GM13977 (cell line): Measurements from ENCODE around the gene SRCAP.

ENCODE experiments used
- DNase-seq: peaks from one replicate; pipeline ENCODE4 v3.0.0; 2012; ENCODE audit warnings: low spot score
- in situ Hi-C: fragments of 300-500 bp; cut with MboI; formaldehyde crosslinking; loops from one replicate; pipeline ENCODE4 v1.12.0; 2022; ENCODE audit warnings: low sequenced_read_pairs, low pct_unique_long_range_greater_than_20kb, mixed read lengths, inconsistent platforms; ENCODE audit not compliant: unreplicated experiment
- TF ChIP-seq, protein P1 (sequence below): IDR thresholded peaks from 2 replicates; pipeline ENCODE4 v1.5.1; 2012; ENCODE audit warnings: mild to moderate bottlenecking, control low read depth; ENCODE audit not compliant: insufficient read depth; ENCODE audit errors: extremely low read depth, missing control alignments

SRCAP gene

GRCh38 chr16:30722443-30722842 is 23.5 kb downstream of the SRCAP start:
- in situ Hi-C loops, result no loop called here
- TF ChIP-seq, protein P1, sequence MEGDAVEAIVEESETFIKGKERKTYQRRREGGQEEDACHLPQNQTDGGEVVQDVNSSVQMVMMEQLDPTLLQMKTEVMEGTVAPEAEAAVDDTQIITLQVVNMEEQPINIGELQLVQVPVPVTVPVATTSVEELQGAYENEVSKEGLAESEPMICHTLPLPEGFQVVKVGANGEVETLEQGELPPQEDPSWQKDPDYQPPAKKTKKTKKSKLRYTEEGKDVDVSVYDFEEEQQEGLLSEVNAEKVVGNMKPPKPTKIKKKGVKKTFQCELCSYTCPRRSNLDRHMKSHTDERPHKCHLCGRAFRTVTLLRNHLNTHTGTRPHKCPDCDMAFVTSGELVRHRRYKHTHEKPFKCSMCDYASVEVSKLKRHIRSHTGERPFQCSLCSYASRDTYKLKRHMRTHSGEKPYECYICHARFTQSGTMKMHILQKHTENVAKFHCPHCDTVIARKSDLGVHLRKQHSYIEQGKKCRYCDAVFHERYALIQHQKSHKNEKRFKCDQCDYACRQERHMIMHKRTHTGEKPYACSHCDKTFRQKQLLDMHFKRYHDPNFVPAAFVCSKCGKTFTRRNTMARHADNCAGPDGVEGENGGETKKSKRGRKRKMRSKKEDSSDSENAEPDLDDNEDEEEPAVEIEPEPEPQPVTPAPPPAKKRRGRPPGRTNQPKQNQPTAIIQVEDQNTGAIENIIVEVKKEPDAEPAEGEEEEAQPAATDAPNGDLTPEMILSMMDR, result peak; percentile 32
- DNase-seq, result no peak

- TF ChIP-seq, protein P1, result no peak
- in situ Hi-C loops, result no loop called here
- no peak for DNase-seq
These were observed 23.9 kb downstream of the SRCAP start for GRCh38 chr16:30722916-30723315.

DNA sequence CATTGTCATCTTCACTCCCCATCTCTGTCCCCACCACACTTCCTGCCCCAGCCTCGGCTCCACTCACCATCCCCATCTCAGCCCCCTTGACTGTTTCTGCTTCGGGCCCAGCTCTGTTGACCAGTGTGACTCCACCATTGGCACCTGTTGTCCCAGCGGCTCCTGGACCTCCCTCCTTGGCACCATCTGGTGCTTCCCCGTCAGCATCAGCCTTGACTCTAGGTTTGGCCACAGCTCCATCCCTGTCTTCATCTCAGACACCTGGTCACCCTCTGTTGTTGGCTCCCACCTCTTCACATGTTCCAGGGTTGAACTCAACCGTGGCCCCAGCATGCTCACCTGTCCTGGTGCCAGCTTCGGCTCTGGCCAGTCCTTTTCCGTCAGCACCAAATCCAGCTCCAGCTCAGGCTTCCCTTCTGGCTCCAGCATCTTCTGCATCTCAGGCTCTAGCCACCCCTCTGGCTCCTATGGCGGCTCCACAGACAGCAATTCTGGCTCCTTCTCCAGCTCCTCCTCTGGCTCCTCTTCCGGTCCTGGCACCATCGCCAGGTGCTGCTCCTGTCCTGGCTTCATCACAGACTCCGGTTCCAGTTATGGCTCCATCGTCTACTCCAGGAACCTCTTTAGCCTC is 24.9 kb downstream of the SRCAP start:
- DNase-seq, result no peak
- in situ Hi-C loops, result no loop called here
- TF ChIP-seq, protein P1, result no peak

- TF ChIP-seq, protein P1, result no peak
- DNase-seq, result no peak
- in situ Hi-C loops, result no loop called here
These were observed 25.9 kb downstream of the SRCAP start for GRCh38 chr16:30724641-30725417.

DNA sequence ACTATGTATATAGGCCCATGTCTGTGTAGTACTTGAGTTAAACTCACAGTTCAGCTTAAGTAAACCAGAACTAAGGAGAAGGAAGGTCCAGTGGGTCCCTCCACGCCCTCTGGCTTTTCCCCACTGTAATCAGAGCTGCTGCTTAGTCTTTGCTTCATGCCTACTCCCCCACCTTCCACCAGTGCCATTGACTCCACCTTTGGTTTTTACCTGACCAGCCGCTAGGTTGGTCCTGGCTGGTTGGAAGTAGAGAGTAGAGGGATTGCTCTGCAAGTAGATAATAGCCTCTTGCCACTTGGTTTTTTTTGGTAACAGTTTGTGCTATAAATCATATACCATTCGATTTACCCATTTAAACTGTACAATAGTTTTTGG is 26.4 kb downstream of the SRCAP start:
- in situ Hi-C loops, result no loop called here
- TF ChIP-seq, protein P1, result no peak
- no peak for DNase-seq

DNA sequence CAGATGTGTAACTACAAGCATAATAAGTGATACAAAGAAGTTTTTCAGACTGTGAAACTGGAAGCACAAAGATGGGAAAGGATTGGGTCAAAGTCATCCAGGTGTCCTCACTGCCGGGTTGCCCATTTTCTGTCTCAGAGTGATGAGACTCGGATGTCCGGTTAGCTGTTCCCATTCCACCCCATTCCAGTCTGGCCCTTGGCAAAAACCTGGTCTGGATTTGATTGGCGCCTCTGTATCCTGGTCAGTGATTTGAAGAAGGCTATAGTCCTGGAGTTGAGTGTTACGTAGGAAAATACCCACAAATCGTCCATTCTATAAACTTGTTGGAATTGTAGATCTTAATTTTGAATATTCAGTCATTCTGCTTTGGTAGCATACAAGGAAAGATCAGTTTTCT is 29.4 kb downstream of the SRCAP start:
- DNase-seq, result no peak
- in situ Hi-C loops, result no loop called here
- TF ChIP-seq, protein P1, result no peak
